ENCODE results near the gene GNG11.

GRCh38 chr7:93884541-93884940 lies 37.0 kb upstream of the GNG11 start:
- TF ChIP-seq POLR2A (IDR thresholded peaks at IDR 0.05; ENCODE audit: low read length) (no peak), GATA1 (IDR thresholded peaks at IDR 0.05; ENCODE audit: low read depth, low read length) (no peak)

Data from erythroblast (primary cell).